IMR-90 (cell line): ENCODE data around the gene ADGRD1. TPM values are rescaled to one million over a fixed set of nuclear protein-coding genes. Genes with fewer than 3 reads are reported as not detected.

Experiments
- ATAC-seq: fragments of 200-7000 bp; cut with Tn5 transposase; 2 replicates; pipeline ENCODE4 v1.9.1; 2020; ENCODE audit warnings: low read depth, mild to moderate bottlenecking, moderate library complexity
- BruUV-seq: library from RNA; stranded (reverse); fragments of 400-500 nt; replicated peaks from 2 replicates; lab custom pipeline; 2021; lab: Mats Ljungman, UMichigan
- CTCF ChIA-PET: fragments of 300-600 bp; formaldehyde crosslinking; extraction: SDS; loops from one replicate; lab custom pipeline; 2021; ENCODE audit warnings: antibody characterized with exemption; lab: Yijun Ruan, JAX
- POLR2A ChIA-PET: fragments of 300-600 bp; sonication (Branson Sonifier 250); formaldehyde crosslinking; loops from one replicate; lab custom pipeline; 2022; ENCODE audit warnings: antibody characterized with exemption; ENCODE audit not compliant: unreplicated experiment; lab: Charles Lee
- DNase-seq: peaks from one replicate; pipeline ENCODE4 v3.0.0; 2013
- H2AFZ ChIP-seq: replicated peaks from 2 replicates; pipeline ENCODE3; 2013; ENCODE audit warnings: low read length, mild to moderate bottlenecking; ENCODE audit not compliant: poor library complexity
- H2AK5ac ChIP-seq: 2 replicates; pipeline ENCODE4 v1.6.1; 2013; ENCODE audit warnings: low read depth, low read length, inconsistent platforms
- H2AK9ac ChIP-seq: replicated peaks from 2 replicates; pipeline ENCODE3; 2013; ENCODE audit warnings: mild to moderate bottlenecking, low read depth, low read length, moderate library complexity; ENCODE audit not compliant: poor library complexity
- H2BK120ac ChIP-seq: 2 replicates; pipeline ENCODE4 v1.6.1; 2013; ENCODE audit warnings: low read depth, low read length, inconsistent platforms
- H2BK15ac ChIP-seq: 3 replicates; pipeline ENCODE4 v1.6.1; 2013; ENCODE audit warnings: low read depth, low read length, inconsistent platforms
- H2BK20ac ChIP-seq: 2 replicates; pipeline ENCODE4 v1.6.1; 2013; ENCODE audit warnings: low read depth, mild to moderate bottlenecking, inconsistent platforms, low read length, moderate library complexity
- H2BK5ac ChIP-seq: 2 replicates; pipeline ENCODE4 v1.6.1; 2013; ENCODE audit warnings: mild to moderate bottlenecking, low read depth, low read length, inconsistent platforms; ENCODE audit not compliant: poor library complexity, severe bottlenecking
- H3K14ac ChIP-seq: replicated peaks from 2 replicates; pipeline ENCODE4 v1.6.1; 2013; ENCODE audit warnings: low read depth, low read length, inconsistent platforms
- H3K18ac ChIP-seq: 2 replicates; pipeline ENCODE4 v1.6.1; 2013; ENCODE audit warnings: low read depth, low read length, control low read depth
- H3K23ac ChIP-seq: 2 replicates; pipeline ENCODE4 v1.6.1; 2013; ENCODE audit warnings: low read depth, low read length, inconsistent platforms
- H3K27ac ChIP-seq: 2 replicates; pipeline ENCODE4 v1.5.1; 2013; ENCODE audit warnings: mild to moderate bottlenecking, control low read depth, low read length; ENCODE audit not compliant: insufficient read depth
- H3K27me3 ChIP-seq: 2 replicates; pipeline ENCODE4 v1.6.1; 2013; ENCODE audit warnings: low read length; ENCODE audit not compliant: control insufficient read depth, insufficient read depth
- H3K36me3 ChIP-seq: 2 replicates; pipeline ENCODE4 v1.6.1; 2013; ENCODE audit warnings: low read length, mixed read lengths; ENCODE audit not compliant: control insufficient read depth, insufficient read depth
- H3K4ac ChIP-seq: 2 replicates; pipeline ENCODE4 v1.6.1; 2013; ENCODE audit warnings: low read depth, low read length, inconsistent platforms
- H3K4me1 ChIP-seq: 2 replicates; pipeline ENCODE4 v1.6.1; 2013; ENCODE audit warnings: low read length, mixed read lengths; ENCODE audit not compliant: control insufficient read depth, insufficient read depth
- H3K4me2 ChIP-seq: 2 replicates; pipeline ENCODE4 v1.6.1; 2013; ENCODE audit warnings: low read depth, mild to moderate bottlenecking, control low read depth, low read length, moderate library complexity
- H3K4me3 ChIP-seq: 2 replicates; pipeline ENCODE4 v1.5.1; 2013; ENCODE audit warnings: low read depth, mild to moderate bottlenecking, control low read depth, low read length, moderate library complexity; ENCODE audit not compliant: insufficient read depth
- H3K56ac ChIP-seq: 2 replicates; pipeline ENCODE4 v1.6.1; 2013; ENCODE audit warnings: low read length, inconsistent platforms; ENCODE audit not compliant: insufficient read depth; ENCODE audit errors: extremely low read depth
- H3K79me1 ChIP-seq, 2 experiments: 2 replicates each; pipeline ENCODE4 v1.6.1; 2013; ENCODE audit warnings: low read length in 2 of 2, inconsistent platforms in 1 of 2, low read depth in 1 of 2
- H3K9ac ChIP-seq: 2 replicates; pipeline ENCODE4 v1.6.1; 2013; ENCODE audit warnings: low read depth, low read length, control low read depth
- H3K9me1 ChIP-seq: 2 replicates; pipeline ENCODE4 v1.6.1; 2013; ENCODE audit warnings: low read length, inconsistent platforms; ENCODE audit not compliant: insufficient read depth
- H3K9me3 ChIP-seq: 2 replicates; pipeline ENCODE4 v1.6.1; 2013; ENCODE audit warnings: low read length; ENCODE audit not compliant: control insufficient read depth, insufficient read depth
- H4K20me1 ChIP-seq: 2 replicates; pipeline ENCODE4 v1.6.1; 2013; ENCODE audit warnings: low read length, inconsistent platforms; ENCODE audit not compliant: insufficient read depth
- H4K5ac ChIP-seq: 2 replicates; pipeline ENCODE4 v1.6.1; 2013; ENCODE audit warnings: mild to moderate bottlenecking, low read depth, low read length, control low read depth
- H4K8ac ChIP-seq, 2 experiments: 2 replicates each; pipeline ENCODE4 v1.6.1; 2013; ENCODE audit warnings: low read depth in 2 of 2, low read length in 2 of 2, control low read depth in 1 of 2, inconsistent platforms in 1 of 2
- H4K91ac ChIP-seq: 2 replicates; pipeline ENCODE4 v1.6.1; 2013; ENCODE audit warnings: low read depth, low read length, inconsistent platforms; ENCODE audit not compliant: insufficient read depth
- BHLHE40 ChIP-seq: fragments of 150-350 bp; IDR thresholded peaks from 2 replicates; pipeline ENCODE4 v1.6.1; 2016; ENCODE audit warnings: mild to moderate bottlenecking, low read depth, low read length
- CHD1 ChIP-seq: IDR thresholded peaks from 2 replicates; pipeline ENCODE4 v1.6.1; 2012; ENCODE audit warnings: low read depth, low read length, improper control_type of control experiment
- CTCF ChIP-seq: conservative IDR thresholded peaks from 2 replicates; pipeline ENCODE4 v1.5.1; 2012; ENCODE audit warnings: mild to moderate bottlenecking, low read depth, low read length, improper control_type of control experiment
- ELK1 ChIP-seq: fragments of 150-350 bp; IDR thresholded peaks from 2 replicates; pipeline ENCODE4 v1.6.1; 2016; ENCODE audit warnings: low read depth, mild to moderate bottlenecking, low read length, moderate library complexity, borderline replicate concordance
- FOS ChIP-seq: fragments of 150-350 bp; IDR thresholded peaks from 2 replicates; pipeline ENCODE4 v1.6.1; 2016; ENCODE audit warnings: low read depth, low read length
- MAFK ChIP-seq: IDR thresholded peaks from 2 replicates; pipeline ENCODE4 v1.6.1; 2012; ENCODE audit warnings: low read depth, low read length, improper control_type of control experiment
- MXI1 ChIP-seq: IDR thresholded peaks from 2 replicates; pipeline ENCODE4 v1.6.1; 2012; ENCODE audit warnings: low read depth, mild to moderate bottlenecking, low read length, moderate library complexity, borderline replicate concordance
- NFE2L2 ChIP-seq: fragments of 150-350 bp; IDR thresholded peaks from 2 replicates; pipeline ENCODE4 v1.6.1; 2016; ENCODE audit warnings: low read depth, mild to moderate bottlenecking, low read length
- POLR2A ChIP-seq: IDR thresholded peaks from 2 replicates; pipeline ENCODE4 v1.6.1; 2012; ENCODE audit warnings: mild to moderate bottlenecking, low read depth, low read length
- RAD21 ChIP-seq: IDR thresholded peaks from 2 replicates; pipeline ENCODE4 v1.6.1; 2012; ENCODE audit warnings: low read length, improper control_type of control experiment
- RCOR1 ChIP-seq: IDR thresholded peaks from 2 replicates; pipeline ENCODE4 v1.6.1; 2012; ENCODE audit warnings: mild to moderate bottlenecking, low read length, improper control_type of control experiment; ENCODE audit not compliant: insufficient replicate concordance
- SMC3 ChIP-seq: fragments of 150-350 bp; IDR thresholded peaks from 2 replicates; pipeline ENCODE4 v1.6.1; 2016; ENCODE audit warnings: low read depth, mild to moderate bottlenecking, antibody characterized with exemption, low read length, moderate library complexity
- WGBS, 2 experiments: methylation state at CpG; one replicate each; pipeline versions ENCODE4 v1.1.5 to v1.1.7; 2013; ENCODE audit warnings: missing lambda C conversion rate in 2 of 2; ENCODE audit not compliant: insufficient read length in 1 of 2; ENCODE audit errors: extremely low coverage in 2 of 2; 5-methylcytosine and 5-hydroxymethylcytosine counted together
- dilution Hi-C: fragments of 300-500 bp; cut with HindIII; formaldehyde crosslinking; loops from one replicate; pipeline ENCODE4 v1.14.3; 2018; ENCODE audit warnings: low sequenced_read_pairs; ENCODE audit not compliant: unreplicated experiment
- in situ Hi-C: fragments of 300-500 bp; cut with MboI; formaldehyde crosslinking; loops from 3 replicates; pipeline ENCODE4 v1.14.3; 2019; ENCODE audit warnings: low sequenced_read_pairs, inconsistent platforms, mixed read lengths
- intact Hi-C: fragments of 100-400 bp; cut with micrococcal nuclease; formaldehyde crosslinking; loops from 2 replicates; pipeline ENCODE4 v1.10.0; 2022
- polyA plus RNA-seq, 3 experiments: library from polyadenylated mRNA; depleted of rRNA; stranded (reverse); fragments of >200 nt; gene quantifications; 2 replicates each; pipeline ENCODE4 v1.2.3, GENCODE V29; 2012; ENCODE audit warnings: low replicate concordance in 1 of 3
- total RNA-seq: library from RNA; depleted of rRNA; stranded (reverse); fragments of >200 nt; gene quantifications from 2 replicates; pipeline ENCODE4 v1.2.3, GENCODE V29; 2012

The ADGRD1 gene
- total and polyA plus RNA-seq, 2 of the 4 experiments (the other 2 are of a cell fraction): not detected

- TF ChIP-seq FOS (no peak), BHLHE40 (no peak)
These were observed 136.0 kb downstream of the ADGRD1 start (continued) for GRCh38 chr12:131089531-131090273.

DNA sequence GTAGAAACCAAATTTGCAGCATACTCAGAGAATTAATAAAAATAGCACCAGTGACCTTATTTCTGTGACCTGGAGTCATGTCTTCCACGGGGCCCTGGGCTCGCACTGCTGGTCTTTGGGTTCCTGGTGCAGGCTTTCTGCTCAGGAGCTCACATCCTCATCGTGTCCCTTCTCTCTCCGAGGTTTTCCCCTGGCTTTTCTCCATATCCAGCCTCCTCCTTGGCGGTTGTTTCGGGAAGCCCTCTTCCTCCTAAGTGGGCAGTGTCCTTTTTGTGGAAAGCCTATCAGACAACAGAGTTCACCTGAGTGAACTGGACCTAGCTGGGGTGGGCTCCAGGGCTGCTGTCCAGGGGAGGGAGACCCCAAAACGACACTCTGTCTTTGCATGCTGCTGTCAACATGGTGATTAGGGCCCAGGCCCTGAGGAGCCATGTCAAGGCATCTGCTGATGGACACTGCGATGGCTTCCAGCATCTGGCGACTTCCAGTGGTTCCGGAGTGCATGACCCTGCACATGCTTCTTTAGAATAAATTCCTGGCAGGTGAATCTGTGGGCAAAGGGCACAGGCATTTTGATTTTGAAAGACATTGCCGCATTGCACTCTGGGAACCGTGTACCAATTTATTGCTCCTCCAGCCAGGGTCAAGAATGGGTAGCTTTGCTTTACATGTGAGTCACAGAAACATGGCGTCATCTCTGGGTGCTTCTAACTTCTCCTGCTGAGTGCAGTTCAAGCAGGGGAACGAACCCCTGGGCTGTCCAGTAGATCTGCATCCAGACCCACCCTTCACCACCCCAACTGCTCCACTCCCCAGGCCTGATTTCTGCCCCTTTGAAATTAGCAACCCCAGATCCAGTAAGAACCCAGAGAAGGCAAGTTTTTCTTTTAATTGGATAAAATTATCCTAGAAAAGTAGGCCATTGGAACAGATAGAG lies 136.8 kb downstream of the ADGRD1 start:
- intact Hi-C loops: no loop called here
- WGBS, 2 experiments: 57% methylated on average over 6 of the region's 14 CpGs; no CpG with 5 or more reads in 1 of the 2 experiments
- POLR2A ChIA-PET: no interaction called here

More for the DNA sequence above, 136.8 kb downstream of the ADGRD1 start:
- no peak overlapping the region for H2BK15ac ChIP-seq
- H3K56ac ChIP-seq: no peak overlapping the region
- ATAC-seq: no peak
- no peak overlapping the region for H4K91ac ChIP-seq
- H3K27ac ChIP-seq: no peak overlapping the region
- DNase-seq: no peak
- H2BK120ac ChIP-seq: no peak overlapping the region
- H3K79me1 ChIP-seq: no peaks in the 10 kb centered on the region
- no peaks in the 10 kb centered on the region for H3K27me3 ChIP-seq
- H3K9ac ChIP-seq: no peak overlapping the region
- no peak overlapping the region for H4K8ac ChIP-seq
- BruUV-seq: no TSS peak
- CTCF ChIA-PET: no interaction called here
- H3K4me2 ChIP-seq: no peak overlapping the region
- H3K23ac ChIP-seq: no peak overlapping the region
- H3K36me3 ChIP-seq: no peaks in the 10 kb centered on the region
- H2BK20ac ChIP-seq: no peak overlapping the region
- no peak overlapping the region for H3K18ac ChIP-seq
- no peak overlapping the region for H3K14ac ChIP-seq
- no peaks in the 10 kb centered on the region for H3K4me1 ChIP-seq
- no peak overlapping the region for H2AK5ac ChIP-seq
- H2AFZ ChIP-seq: no peak overlapping the region
- TF ChIP-seq ELK1 (no peak), POLR2A (no peak), SMC3 (no peak), NFE2L2 (no peak), MXI1 (no peak), MAFK (no peak), FOS (no peak), RAD21 (no peak), CHD1 (no peak), CTCF (no peak), RCOR1 (no peak)
- H2AK9ac ChIP-seq: no peak overlapping the region
- no peaks in the 10 kb centered on the region for H4K20me1 ChIP-seq
- H3K4me3 ChIP-seq: no peak overlapping the region
- H4K5ac ChIP-seq: no peak overlapping the region
- no peaks in the 10 kb centered on the region for H3K9me1 ChIP-seq
- H3K4ac ChIP-seq: no peak overlapping the region
- in situ Hi-C loops: no loop called here
- peaks cover 56% of the 10 kb centered on the region for H3K9me3 ChIP-seq
- no peak overlapping the region for H2BK5ac ChIP-seq
- dilution Hi-C loops: no loop called here
